Stimulated activated CD4-positive, alpha-beta T cell treated with anti-CD3 and anti-CD28 coated beads, Interleukin-2, amount 100 ng/mL, for 24 hours (primary cell): ENCODE results near the gene NR2C1.
"Not testable (repeated sequence)": the region's sequence is repeated elsewhere in the genome, so short reads cannot be mapped to it uniquely, and the experiment has no call there.

ENCODE experiments used
- DNase-seq, 2 donors: peaks; one replicate each; pipeline ENCODE4 v3.0.0-alpha.2; 2020

NR2C1 gene

GRCh38 chr12:95072900-95073697, at the start of gene NR2C1:
TSS of gene NR2C1 (minus strand) at chr12:95073618. CDS start at chr12:95067384, 6,234 bp downstream.
- DNase-seq = peak; percentile 90 to 91

GRCh38 chr12:95118788-95119179, 45.4 kb upstream of the NR2C1 start:
- no peak for DNase-seq

GRCh38 chr12:95118138-95118787, 44.8 kb upstream of the NR2C1 start:
- no peak for DNase-seq

GRCh38 chr12:95117178-95117599, 43.8 kb upstream of the NR2C1 start:
- DNase-seq = peak; percentile 55 to 69

GRCh38 chr12:95116773-95117172, 43.4 kb upstream of the NR2C1 start:
- no peak for DNase-seq

GRCh38 chr12:95116341-95116740, 42.9 kb upstream of the NR2C1 start:
- no peak for DNase-seq

- DNase-seq = no peak
These were observed 42.2 kb upstream of the NR2C1 start for GRCh38 chr12:95115641-95116040.

GRCh38 chr12:95114766-95115405, 41.5 kb upstream of the NR2C1 start:
- no peak for DNase-seq

GRCh38 chr12:95107362-95107761, 33.9 kb upstream of the NR2C1 start:
- DNase-seq = no peak

- no peak for DNase-seq
These were observed 32.1 kb upstream of the NR2C1 start for GRCh38 chr12:95105540-95105939.

- no peak for DNase-seq
These were observed 31.6 kb upstream of the NR2C1 start for GRCh38 chr12:95104919-95105452.

- peak; percentile 21 to 57 for DNase-seq
These were observed 29.7 kb upstream of the NR2C1 start for GRCh38 chr12:95102916-95103671.

GRCh38 chr12:95101957-95102356, 28.5 kb upstream of the NR2C1 start:
- DNase-seq = not testable (repeated sequence)

- no peak for DNase-seq
These were observed 27.1 kb upstream of the NR2C1 start for GRCh38 chr12:95100264-95101190.

GRCh38 chr12:95099270-95099790, 25.9 kb upstream of the NR2C1 start:
- DNase-seq = no peak

GRCh38 chr12:95096852-95097251, 23.4 kb upstream of the NR2C1 start:
- DNase-seq = no peak

- no peak for DNase-seq
These were observed 23.0 kb upstream of the NR2C1 start for GRCh38 chr12:95096378-95096777.

GRCh38 chr12:95095866-95096265, 22.4 kb upstream of the NR2C1 start:
- not testable (repeated sequence) for DNase-seq

- DNase-seq = no peak
These were observed 16.0 kb upstream of the NR2C1 start for GRCh38 chr12:95089462-95089861.

- DNase-seq = no peak
These were observed 15.0 kb upstream of the NR2C1 start for GRCh38 chr12:95088379-95088778.

GRCh38 chr12:95085612-95086011, 12.2 kb upstream of the NR2C1 start:
- no peak for DNase-seq
